Stimulated activated naive CD8-positive, alpha-beta T cell treated with anti-CD3 and anti-CD28 coated beads, Interleukin-15, amount 100 ng/mL, for 72 hours (primary cell): Measurements from ENCODE around the gene CHMP4A.

Source experiments
- ATAC-seq: fragments of 150-1000 bp; cut with Tn5 transposase; 2 replicates; pipeline ENCODE4 v1.10.0; 2021; ENCODE audit warnings: mild to moderate bottlenecking, moderate library complexity
- DNase-seq, 2 donors: peaks; one replicate each; pipeline ENCODE4 v3.0.0; 2021 to 2022
- H3K27ac Mint-ChIP-seq, 2 donors: one replicate each; pipeline ENCODE4 v1.8.0; 2022; ENCODE audit warnings: mild to moderate bottlenecking in 2 of 2, mixed read lengths in 2 of 2, moderate library complexity in 2 of 2
- H3K27me3 Mint-ChIP-seq: one replicate; pipeline ENCODE4 v1.8.0; 2022; ENCODE audit warnings: mixed read lengths
- H3K4me1 Mint-ChIP-seq: one replicate; pipeline ENCODE4 v1.8.0; 2022; ENCODE audit warnings: mild to moderate bottlenecking, mixed read lengths
- H3K4me3 Mint-ChIP-seq, 2 donors: one replicate each; pipeline ENCODE4 v1.8.0; 2022; ENCODE audit warnings: mild to moderate bottlenecking in 2 of 2, mixed read lengths in 2 of 2, moderate library complexity in 1 of 2
- H3K9me3 Mint-ChIP-seq, 2 donors: one replicate each; pipeline ENCODE4 v1.8.0; 2022; ENCODE audit warnings: mixed read lengths in 2 of 2

The CHMP4A gene

GRCh38 chr14:24212924-24213865 lies at the start of gene CHMP4A:
CHMP4A (minus strand) TSS chr14:24213488; CDS start chr14:24213439, 49 bp downstream.
- ATAC-seq (peak; percentile 86), DNase-seq (peak; percentile 94 to 97)
- Mint-ChIP-seq H3K4me1 (peaks cover 67% of the 10 kb centered on the region), H3K27ac (peak within 1 kb of the TSS; percentile 98), H3K4me3 (peak within 1 kb of the TSS; percentile 92 to 94), H3K9me3 (no peaks in the 10 kb centered on the region), H3K27me3 (no peaks in the 10 kb centered on the region)

- Mint-ChIP-seq H3K4me3 (no peak overlapping the region), H3K9me3 (no peaks in the 10 kb centered on the region), H3K4me1 (no peaks in the 10 kb centered on the region), H3K27ac (no peak overlapping the region), H3K27me3 (no peaks in the 10 kb centered on the region)
- ATAC-seq (no peak), DNase-seq (no peak)
Observed at GRCh38 chr14:24261969-24262327, 48.7 kb upstream of the CHMP4A start.

GRCh38 chr14:24261256-24261968 lies 48.1 kb upstream of the CHMP4A start:
- no peak for DNase-seq
- ATAC-seq = no peak
- no peaks in the 10 kb centered on the region for H3K27me3 Mint-ChIP-seq
- H3K4me1 Mint-ChIP-seq = no peaks in the 10 kb centered on the region
- no peaks in the 10 kb centered on the region for H3K9me3 Mint-ChIP-seq
- H3K4me3 Mint-ChIP-seq = no peak overlapping the region
- H3K27ac Mint-ChIP-seq = no peak overlapping the region

GRCh38 chr14:24260780-24261157 lies 47.5 kb upstream of the CHMP4A start:
- Mint-ChIP-seq H3K4me3 (no peak overlapping the region), H3K27ac (no peak overlapping the region), H3K9me3 (no peaks in the 10 kb centered on the region), H3K4me1 (no peaks in the 10 kb centered on the region), H3K27me3 (no peaks in the 10 kb centered on the region)
- ATAC-seq = no peak
- DNase-seq = no peak

- no peak for ATAC-seq
- no peak for DNase-seq
- Mint-ChIP-seq H3K4me3 (no peak overlapping the region), H3K27ac (no peak overlapping the region), H3K9me3 (no peaks in the 10 kb centered on the region), H3K27me3 (no peaks in the 10 kb centered on the region), H3K4me1 (no peaks in the 10 kb centered on the region)
Observed at GRCh38 chr14:24260026-24260779, 46.9 kb upstream of the CHMP4A start.

GRCh38 chr14:24259282-24260025 lies 46.2 kb upstream of the CHMP4A start:
- no peak for DNase-seq

GRCh38 chr14:24258548-24259265 lies 45.4 kb upstream of the CHMP4A start:
- H3K4me3 Mint-ChIP-seq = no peak overlapping the region
- H3K4me1 Mint-ChIP-seq = no peaks in the 10 kb centered on the region
- H3K27ac Mint-ChIP-seq = no peak overlapping the region
- no peaks in the 10 kb centered on the region for H3K9me3 Mint-ChIP-seq
- H3K27me3 Mint-ChIP-seq = no peaks in the 10 kb centered on the region
- ATAC-seq (no peak), DNase-seq (no peak)

More at GRCh38 chr14:24259282-24260025, 46.2 kb upstream of the CHMP4A start:
- no peaks in the 10 kb centered on the region for H3K27me3 Mint-ChIP-seq
- ATAC-seq = no peak
- no peaks in the 10 kb centered on the region for H3K9me3 Mint-ChIP-seq
- no peak overlapping the region for H3K4me3 Mint-ChIP-seq
- H3K27ac Mint-ChIP-seq = no peak overlapping the region
- H3K4me1 Mint-ChIP-seq = no peaks in the 10 kb centered on the region

GRCh38 chr14:24258119-24258518 lies 44.8 kb upstream of the CHMP4A start:
- ATAC-seq = no peak
- H3K4me3 Mint-ChIP-seq = no peak overlapping the region
- H3K9me3 Mint-ChIP-seq = no peaks in the 10 kb centered on the region
- H3K27ac Mint-ChIP-seq = no peak overlapping the region
- H3K4me1 Mint-ChIP-seq = no peaks in the 10 kb centered on the region
- H3K27me3 Mint-ChIP-seq = no peaks in the 10 kb centered on the region
- no peak for DNase-seq

GRCh38 chr14:24256960-24257359 lies 43.7 kb upstream of the CHMP4A start:
- Mint-ChIP-seq H3K9me3 (no peaks in the 10 kb centered on the region), H3K4me1 (no peaks in the 10 kb centered on the region), H3K27me3 (no peaks in the 10 kb centered on the region), H3K27ac (no peak overlapping the region), H3K4me3 (no peak overlapping the region)
- ATAC-seq (no peak), DNase-seq (no peak)

GRCh38 chr14:24255931-24256711 lies 42.8 kb upstream of the CHMP4A start:
- peaks cover 7% of the 10 kb centered on the region for H3K4me1 Mint-ChIP-seq
- H3K27ac Mint-ChIP-seq = peak overlapping the region in 1 of 2 donors; percentile 34
- no peaks in the 10 kb centered on the region for H3K27me3 Mint-ChIP-seq
- H3K4me3 Mint-ChIP-seq = no peak overlapping the region
- DNase-seq (no peak), ATAC-seq (no peak)
- no peaks in the 10 kb centered on the region for H3K9me3 Mint-ChIP-seq

GRCh38 chr14:24255438-24255837 lies 42.1 kb upstream of the CHMP4A start:
- Mint-ChIP-seq H3K4me3 (no peak overlapping the region), H3K27me3 (no peaks in the 10 kb centered on the region), H3K4me1 (peaks cover 12% of the 10 kb centered on the region), H3K27ac (peak overlapping the region in 1 of 2 donors; percentile 12), H3K9me3 (no peaks in the 10 kb centered on the region)
- DNase-seq (no peak), ATAC-seq (no peak)

- H3K27ac Mint-ChIP-seq = no peak overlapping the region
- ATAC-seq = no peak
- DNase-seq = no peak
- H3K4me3 Mint-ChIP-seq = no peak overlapping the region
- H3K4me1 Mint-ChIP-seq = peaks cover 19% of the 10 kb centered on the region
- no peaks in the 10 kb centered on the region for H3K9me3 Mint-ChIP-seq
- no peaks in the 10 kb centered on the region for H3K27me3 Mint-ChIP-seq
Observed at GRCh38 chr14:24254630-24255392, 41.5 kb upstream of the CHMP4A start.

- Mint-ChIP-seq H3K4me3 (no peak overlapping the region), H3K9me3 (no peaks in the 10 kb centered on the region)
Observed at GRCh38 chr14:24253936-24254335, 40.6 kb upstream of the CHMP4A start.

More at GRCh38 chr14:24253936-24254335, 40.6 kb upstream of the CHMP4A start:
- no peaks in the 10 kb centered on the region for H3K27me3 Mint-ChIP-seq
- no peak overlapping the region for H3K27ac Mint-ChIP-seq
- peaks cover 27% of the 10 kb centered on the region for H3K4me1 Mint-ChIP-seq
- DNase-seq (no peak), ATAC-seq (no peak)
